ENCODE measurements around the gene CAPN11.

The CAPN11 gene

GRCh38 chr6:44156494-44157151 lies 2.0 kb upstream of the CAPN11 start:
- H3K9ac ChIP-seq, result no peak overlapping the region
- no peak overlapping the region for H3K4me2 ChIP-seq (ENCODE audit: low read length)
- no peaks in the 10 kb centered on the region for H3K36me3 ChIP-seq (ENCODE audit: control insufficient read depth, insufficient read depth, low read length)
- no peak overlapping the region for H3K27ac ChIP-seq
- H3K27me3 ChIP-seq (ENCODE audit: control insufficient read depth, insufficient read depth, low read length), result no peaks in the 10 kb centered on the region
- no peak for TF ChIP-seq CTCF (IDR thresholded peaks at IDR 0.05)
- H3K79me2 ChIP-seq, result no peaks in the 10 kb centered on the region
- no peak overlapping the region for H3K4me3 ChIP-seq (ENCODE audit: low read depth, low read length)
- no peaks in the 10 kb centered on the region for H3K4me1 ChIP-seq
- no peaks in the 10 kb centered on the region for H3K9me3 ChIP-seq (ENCODE audit: control insufficient read depth, low read length)
- H2AFZ ChIP-seq, result no peak overlapping the region

- H3K9ac ChIP-seq, result no peak overlapping the region
- no peaks in the 10 kb centered on the region for H3K27me3 ChIP-seq (ENCODE audit: control insufficient read depth, insufficient read depth, low read length)
- no peaks in the 10 kb centered on the region for H3K36me3 ChIP-seq (ENCODE audit: control insufficient read depth, insufficient read depth, low read length)
- no peak for TF ChIP-seq CTCF (IDR thresholded peaks at IDR 0.05)
- H3K4me1 ChIP-seq, result no peaks in the 10 kb centered on the region
- H2AFZ ChIP-seq, result no peak overlapping the region
- H3K4me2 ChIP-seq (ENCODE audit: low read length), result no peak overlapping the region
- H3K9me3 ChIP-seq (ENCODE audit: control insufficient read depth, low read length), result no peaks in the 10 kb centered on the region
- H3K79me2 ChIP-seq, result no peaks in the 10 kb centered on the region
- H3K4me3 ChIP-seq (ENCODE audit: low read depth, low read length), result no peak overlapping the region
- no peak overlapping the region for H3K27ac ChIP-seq
These were observed 1.5 kb upstream of the CAPN11 start for GRCh38 chr6:44157152-44157521.

GRCh38 chr6:44161997-44162338 lies 3.3 kb downstream of the CAPN11 start:
- Histone ChIP-seq H3K79me2 (no peaks in the 10 kb centered on the region), H3K4me1 (no peaks in the 10 kb centered on the region), H3K27me3 (ENCODE audit: control insufficient read depth, insufficient read depth, low read length) (no peaks in the 10 kb centered on the region), H3K4me2 (ENCODE audit: low read length) (no peak overlapping the region), H3K36me3 (ENCODE audit: control insufficient read depth, insufficient read depth, low read length) (no peaks in the 10 kb centered on the region), H3K4me3 (ENCODE audit: low read depth, low read length) (no peak overlapping the region), H2AFZ (no peak overlapping the region), H3K9me3 (ENCODE audit: control insufficient read depth, low read length) (no peaks in the 10 kb centered on the region), H3K9ac (no peak overlapping the region), H3K27ac (no peak overlapping the region)
- no peak for TF ChIP-seq CTCF (IDR thresholded peaks at IDR 0.05)

- no peak for TF ChIP-seq CTCF (IDR thresholded peaks at IDR 0.05)
- Histone ChIP-seq H3K9ac (no peak overlapping the region), H3K27me3 (ENCODE audit: control insufficient read depth, insufficient read depth, low read length) (no peaks in the 10 kb centered on the region), H3K36me3 (ENCODE audit: control insufficient read depth, insufficient read depth, low read length) (no peaks in the 10 kb centered on the region), H3K4me2 (ENCODE audit: low read length) (no peak overlapping the region), H2AFZ (no peak overlapping the region), H3K4me1 (no peaks in the 10 kb centered on the region), H3K4me3 (ENCODE audit: low read depth, low read length) (no peak overlapping the region), H3K79me2 (no peaks in the 10 kb centered on the region), H3K9me3 (ENCODE audit: control insufficient read depth, low read length) (no peaks in the 10 kb centered on the region), H3K27ac (no peak overlapping the region)
These were observed 4.4 kb downstream of the CAPN11 start for GRCh38 chr6:44162876-44163625.

GRCh38 chr6:44166116-44166515 lies 7.5 kb downstream of the CAPN11 start:
- TF ChIP-seq CTCF (IDR thresholded peaks at IDR 0.05), result no peak
- Histone ChIP-seq H3K9ac (no peak overlapping the region), H3K79me2 (no peaks in the 10 kb centered on the region), H3K4me3 (ENCODE audit: low read depth, low read length) (no peak overlapping the region), H3K4me2 (ENCODE audit: low read length) (no peak overlapping the region), H3K4me1 (no peaks in the 10 kb centered on the region), H3K9me3 (ENCODE audit: control insufficient read depth, low read length) (no peaks in the 10 kb centered on the region), H3K27me3 (ENCODE audit: control insufficient read depth, insufficient read depth, low read length) (no peaks in the 10 kb centered on the region), H3K36me3 (ENCODE audit: control insufficient read depth, insufficient read depth, low read length) (no peaks in the 10 kb centered on the region), H3K27ac (no peak overlapping the region), H2AFZ (no peak overlapping the region)

Data from parathyroid adenoma (tissue), 2 donors.